K562 (cell line): Measurements from ENCODE around the gene AIFM1. TPM values are rescaled to one million over a fixed set of nuclear protein-coding genes. Genes with fewer than 3 reads are reported as not detected.

Experiments used
- CBX3 ChIP-seq, 2 experiments: IDR thresholded peaks; 1 replicate in 1 of 2; 2 replicates in 1 of 2; pipeline ENCODE4 v1.6.1; 2012; ENCODE audit warnings: inconsistent platforms in 2 of 2, low read length in 2 of 2, borderline replicate concordance in 1 of 2, control low read depth in 1 of 2
- GTF2E2 ChIP-seq: fragments of 200-800 bp; sonication (Bioruptor generic); IDR thresholded peaks from 2 replicates; pipeline ENCODE4 v1.6.1; 2016; ENCODE audit warnings: missing genetic modification characterization, missing compliant biosample characterization
- HES1 ChIP-seq: fragments of 450-650 bp; IDR thresholded peaks from 2 replicates; pipeline ENCODE4 v1.6.1; 2016; ENCODE audit warnings: low read depth, mild to moderate bottlenecking, moderate library complexity
- HNRNPUL1 ChIP-seq: fragments of 200-400 bp; formaldehyde crosslinking; IDR thresholded peaks from 2 replicates; pipeline ENCODE4 v1.6.1; 2017; ENCODE audit warnings: low read length
- HSF4 ChIP-seq: fragments of 250-450 bp; sonication (Bioruptor Pico); IDR thresholded peaks from 2 replicates; pipeline ENCODE4 v2.1.2; 2022; ENCODE audit warnings: mild to moderate bottlenecking, moderate library complexity, borderline replicate concordance
- MYBL2 ChIP-seq, 2 experiments: fragments of 450-650 bp in 1 of 2; sonication (generic) in 1 of 2; formaldehyde crosslinking in 1 of 2; IDR thresholded peaks; 2 replicates each; pipeline versions ENCODE4 v1.6.1 to v1.8.1; 2017 to 2022; ENCODE audit warnings: borderline replicate concordance in 1 of 2, inconsistent platforms in 1 of 2, low read depth in 1 of 2, mild to moderate bottlenecking in 1 of 2, missing genetic modification reagents in 1 of 2, moderate library complexity in 1 of 2
- NCOA4 ChIP-seq: fragments of 450-650 bp; IDR thresholded peaks from 2 replicates; pipeline ENCODE4 v1.6.1; 2018; ENCODE audit warnings: mild to moderate bottlenecking; ENCODE audit not compliant: partially characterized antibody
- NCOA6 ChIP-seq: fragments of 450-650 bp; IDR thresholded peaks from 2 replicates; pipeline ENCODE4 v1.6.1; 2017; ENCODE audit warnings: mild to moderate bottlenecking
- NRF1 ChIP-seq, 2 experiments: fragments of 450-650 bp; IDR thresholded peaks in 1 of 2; conservative IDR thresholded peaks in 1 of 2; 2 replicates each; pipeline ENCODE4 v1.6.1; 2014; ENCODE audit warnings: mild to moderate bottlenecking in 2 of 2
- RAD51 ChIP-seq: fragments of 450-650 bp; IDR thresholded peaks from 2 replicates; pipeline ENCODE4 v1.7.1; 2016; ENCODE audit warnings: low read depth, mild to moderate bottlenecking, borderline replicate concordance
- STAT5A ChIP-seq: IDR thresholded peaks from 2 replicates; pipeline ENCODE4 v1.6.1; 2012; ENCODE audit warnings: low read length, inconsistent platforms, borderline replicate concordance
- TARDBP ChIP-seq: fragments of 450-650 bp; IDR thresholded peaks from 2 replicates; pipeline ENCODE4 v1.6.1; 2016
- USF1 ChIP-seq: sonication (generic); formaldehyde crosslinking; IDR thresholded peaks from 2 replicates; pipeline ENCODE4 v1.9.0; 2022; ENCODE audit warnings: mild to moderate bottlenecking, missing genetic modification reagents
- XRCC4 ChIP-seq: IDR thresholded peaks from one replicate; pipeline ENCODE4 v1.6.1; 2011; ENCODE audit not compliant: insufficient read depth, insufficient read length; ENCODE audit errors: extremely low read depth
- YBX1 ChIP-seq: fragments of 450-650 bp; IDR thresholded peaks from 2 replicates; pipeline ENCODE4 v1.7.1; 2016; ENCODE audit warnings: mild to moderate bottlenecking
- ZNF184 ChIP-seq: sonication (generic); formaldehyde crosslinking; IDR thresholded peaks from 2 replicates; pipeline ENCODE4 v1.5.0; 2020; ENCODE audit warnings: missing genetic modification reagents
- ZNF197 ChIP-seq: fragments of 200-800 bp; sonication (Bioruptor generic); IDR thresholded peaks from 2 replicates; pipeline ENCODE4 v1.6.1; 2016; ENCODE audit warnings: low read depth, missing genetic modification characterization, missing compliant biosample characterization
- ZNF668 ChIP-seq: fragments of 250-450 bp; sonication (Bioruptor Pico); IDR thresholded peaks from 2 replicates; pipeline ENCODE4 v1.8.0; 2022; ENCODE audit warnings: mild to moderate bottlenecking, inconsistent platforms
- ZNF785 ChIP-seq: fragments of 250-450 bp; sonication (Bioruptor Pico); IDR thresholded peaks from 2 replicates; pipeline ENCODE4 v1.4.0; 2020; ENCODE audit warnings: mild to moderate bottlenecking
- polyA plus RNA-seq, 8 experiments: library from polyadenylated mRNA; depleted of rRNA in 4 of 8; stranded (reverse) in 5 of 8; unstranded in 3 of 8; fragments of >200 nt; fragmentation: Nextera tagmentation in 2 of 8; fragmentation: Illumina TruSeq in 1 of 8; extraction: Ambion mirVana in 2 of 8; extraction: Trizol in 1 of 8; gene quantifications; 2 replicates each; pipeline versions ENCODE4 v1.2.1 to v1.2.3, GENCODE V29; 2011 to 2014; ENCODE audit warnings: inconsistent platforms in 1 of 8, missing spikeins in 1 of 8
- total RNA-seq, 7 experiments: library from RNA; depleted of rRNA in 6 of 7; stranded (reverse); fragments of >200 nt in 6 of 7; fragmentation: Illumina TruSeq in 2 of 7; extraction: Trizol in 2 of 7; gene quantifications; 2 replicates each; pipeline versions ENCODE4 v1.2.1 to v1.2.3, GENCODE V29; 2011 to 2021; ENCODE audit warnings: low replicate concordance in 1 of 7
- TF ChIP-seq, protein P1 (sequence below): sonication (generic); formaldehyde crosslinking; IDR thresholded peaks from 2 replicates; pipeline ENCODE4 v1.8.1; 2023; ENCODE audit warnings: mild to moderate bottlenecking, missing genetic modification reagents
- TF ChIP-seq, protein P2 (sequence below): sonication (generic); formaldehyde crosslinking; IDR thresholded peaks from 2 replicates; pipeline ENCODE4 v1.8.0; 2023; ENCODE audit warnings: mild to moderate bottlenecking, missing genetic modification reagents

Gene AIFM1
- total and polyA plus RNA-seq, 9 of the 15 experiments (the other 6 are each of a cell fraction or from before 2014, with no cell fraction given), result 51.0 to 117 (median 91.2) TPM

DNA sequence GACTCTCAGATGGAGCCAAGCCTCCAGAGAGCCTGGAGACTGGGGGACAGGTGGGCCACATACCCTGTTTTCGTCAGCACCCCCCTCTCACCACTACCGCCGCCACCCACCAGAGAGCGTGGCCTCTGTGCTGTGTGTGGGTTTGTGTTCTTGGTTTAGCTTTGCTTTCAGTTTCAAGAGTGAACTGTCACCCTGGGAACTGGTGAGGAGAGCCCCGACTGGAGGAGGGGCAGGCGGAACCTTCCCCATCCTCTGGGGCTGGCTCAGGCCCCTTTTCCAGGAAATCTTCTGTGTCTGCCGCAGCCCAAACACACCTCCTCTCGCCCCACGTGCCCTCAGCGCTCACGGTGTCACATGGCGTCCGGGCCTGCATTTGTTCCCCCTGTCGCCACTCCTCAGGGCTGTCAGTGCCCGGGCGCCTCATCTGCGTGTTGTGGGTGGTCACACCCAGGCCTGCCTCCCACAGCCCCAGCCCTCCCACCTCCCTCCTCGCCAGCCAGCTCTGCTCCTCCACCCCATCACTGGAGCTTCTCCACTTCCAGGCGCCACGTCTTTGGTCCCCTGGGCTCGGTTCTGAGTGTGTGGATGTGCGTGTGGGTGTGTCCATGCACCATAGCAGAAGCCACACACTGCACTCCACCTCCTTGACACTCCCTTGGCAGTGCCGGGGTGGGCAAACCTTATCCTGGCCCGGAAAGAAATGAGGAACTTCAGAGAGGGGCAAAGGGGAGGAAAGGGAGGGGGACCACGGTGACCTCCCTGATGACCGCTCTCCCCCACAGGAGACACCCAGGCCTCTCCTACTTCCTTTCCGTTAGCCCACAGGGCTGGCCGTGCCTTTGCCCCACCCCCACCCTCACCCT lies 83.2 kb downstream of the AIFM1 start (continued):
- TF ChIP-seq, protein P1, sequence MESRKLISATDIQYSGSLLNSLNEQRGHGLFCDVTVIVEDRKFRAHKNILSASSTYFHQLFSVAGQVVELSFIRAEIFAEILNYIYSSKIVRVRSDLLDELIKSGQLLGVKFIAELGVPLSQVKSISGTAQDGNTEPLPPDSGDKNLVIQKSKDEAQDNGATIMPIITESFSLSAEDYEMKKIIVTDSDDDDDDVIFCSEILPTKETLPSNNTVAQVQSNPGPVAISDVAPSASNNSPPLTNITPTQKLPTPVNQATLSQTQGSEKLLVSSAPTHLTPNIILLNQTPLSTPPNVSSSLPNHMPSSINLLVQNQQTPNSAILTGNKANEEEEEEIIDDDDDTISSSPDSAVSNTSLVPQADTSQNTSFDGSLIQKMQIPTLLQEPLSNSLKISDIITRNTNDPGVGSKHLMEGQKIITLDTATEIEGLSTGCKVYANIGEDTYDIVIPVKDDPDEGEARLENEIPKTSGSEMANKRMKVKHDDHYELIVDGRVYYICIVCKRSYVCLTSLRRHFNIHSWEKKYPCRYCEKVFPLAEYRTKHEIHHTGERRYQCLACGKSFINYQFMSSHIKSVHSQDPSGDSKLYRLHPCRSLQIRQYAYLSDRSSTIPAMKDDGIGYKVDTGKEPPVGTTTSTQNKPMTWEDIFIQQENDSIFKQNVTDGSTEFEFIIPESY, result no peak
- TF ChIP-seq GTF2E2 (tag) (no peak), RAD51 (peak; percentile 82), HES1 (no peak), MYBL2 (IDR thresholded peaks at IDR 0.05; ENCODE audit: low read depth) (no peak), MYBL2 (CRISPR knock-in tag; IDR thresholded peaks at IDR 0.05; ENCODE audit: borderline replicate concordance) (no peak), HSF4 (CRISPR knock-in tag) (no peak), ZNF197 (peak; percentile 52; the same call in 1 of the 2 replicates), YBX1 (no peak), USF1 (CRISPR knock-in tag) (peak; percentile 93), NCOA4 (no peak), NRF1 (conservative IDR thresholded peaks at IDR 0.05 in 1 of 2, IDR thresholded peaks at IDR 0.05 in 1 of 2) (peak in 1 of 2 experiments; percentile 15; a peak in 1 of 4 replicates), STAT5A (peak; percentile 72), HNRNPUL1 (no peak), ZNF785 (CRISPR knock-in tag) (no peak), TARDBP (no peak), ZNF184 (CRISPR knock-in tag) (no peak), NCOA6 (no peak), CBX3 (IDR thresholded peaks at IDR 0.05; ENCODE audit: borderline replicate concordance in 1 of 2, low read length in 2 of 2) (no peak), XRCC4 (no peak), ZNF668 (CRISPR knock-in tag) (no peak)
- TF ChIP-seq, protein P2, sequence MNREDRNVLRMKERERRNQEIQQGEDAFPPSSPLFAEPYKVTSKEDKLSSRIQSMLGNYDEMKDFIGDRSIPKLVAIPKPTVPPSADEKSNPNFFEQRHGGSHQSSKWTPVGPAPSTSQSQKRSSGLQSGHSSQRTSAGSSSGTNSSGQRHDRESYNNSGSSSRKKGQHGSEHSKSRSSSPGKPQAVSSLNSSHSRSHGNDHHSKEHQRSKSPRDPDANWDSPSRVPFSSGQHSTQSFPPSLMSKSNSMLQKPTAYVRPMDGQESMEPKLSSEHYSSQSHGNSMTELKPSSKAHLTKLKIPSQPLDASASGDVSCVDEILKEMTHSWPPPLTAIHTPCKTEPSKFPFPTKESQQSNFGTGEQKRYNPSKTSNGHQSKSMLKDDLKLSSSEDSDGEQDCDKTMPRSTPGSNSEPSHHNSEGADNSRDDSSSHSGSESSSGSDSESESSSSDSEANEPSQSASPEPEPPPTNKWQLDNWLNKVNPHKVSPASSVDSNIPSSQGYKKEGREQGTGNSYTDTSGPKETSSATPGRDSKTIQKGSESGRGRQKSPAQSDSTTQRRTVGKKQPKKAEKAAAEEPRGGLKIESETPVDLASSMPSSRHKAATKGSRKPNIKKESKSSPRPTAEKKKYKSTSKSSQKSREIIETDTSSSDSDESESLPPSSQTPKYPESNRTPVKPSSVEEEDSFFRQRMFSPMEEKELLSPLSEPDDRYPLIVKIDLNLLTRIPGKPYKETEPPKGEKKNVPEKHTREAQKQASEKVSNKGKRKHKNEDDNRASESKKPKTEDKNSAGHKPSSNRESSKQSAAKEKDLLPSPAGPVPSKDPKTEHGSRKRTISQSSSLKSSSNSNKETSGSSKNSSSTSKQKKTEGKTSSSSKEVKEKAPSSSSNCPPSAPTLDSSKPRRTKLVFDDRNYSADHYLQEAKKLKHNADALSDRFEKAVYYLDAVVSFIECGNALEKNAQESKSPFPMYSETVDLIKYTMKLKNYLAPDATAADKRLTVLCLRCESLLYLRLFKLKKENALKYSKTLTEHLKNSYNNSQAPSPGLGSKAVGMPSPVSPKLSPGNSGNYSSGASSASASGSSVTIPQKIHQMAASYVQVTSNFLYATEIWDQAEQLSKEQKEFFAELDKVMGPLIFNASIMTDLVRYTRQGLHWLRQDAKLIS (CRISPR knock-in tag), result no peak
